A673 (cell line): ENCODE results near the gene PEX1. TPM values are rescaled to one million over a fixed set of nuclear protein-coding genes. Genes with fewer than 3 reads are reported as not detected.

Experiments
- BruUV-seq: library from RNA; stranded (reverse); fragments of 400-500 nt; replicated peaks from 2 replicates; lab custom pipeline; 2021; lab: Mats Ljungman, UMichigan
- CTCF ChIA-PET: fragments of 300-600 bp; sonication (Branson Sonifier 250); formaldehyde crosslinking; loops from one replicate; lab custom pipeline; 2022; ENCODE audit warnings: antibody characterized with exemption; lab: Charles Lee
- POLR2A ChIA-PET: fragments of 300-600 bp; sonication (Branson Sonifier 250); formaldehyde crosslinking; loops from one replicate; lab custom pipeline; 2022; ENCODE audit warnings: antibody characterized with exemption; ENCODE audit not compliant: low non-redundant PET; lab: Charles Lee
- DNase-seq: peaks from one replicate; pipeline ENCODE4 v3.0.0-alpha.2; 2015; ENCODE audit warnings: low spot score
- H3K27ac ChIP-seq: fragments of 200-600 bp; sonication (generic); 2 replicates; pipeline ENCODE4 v1.5.1; 2016; ENCODE audit warnings: mixed run types, low read depth, mild to moderate bottlenecking, mixed read lengths, antibody characterized with exemption, low read length; ENCODE audit not compliant: poor library complexity, severe bottlenecking
- H3K27me3 ChIP-seq: fragments of 200-600 bp; sonication (generic); replicated peaks from 2 replicates; pipeline ENCODE4 v1.6.1; 2017; ENCODE audit warnings: mixed run types, low read depth, mild to moderate bottlenecking, mixed read lengths, antibody characterized with exemption, low read length; ENCODE audit not compliant: insufficient read depth, poor library complexity
- H3K36me3 ChIP-seq: fragments of 200-600 bp; sonication (generic); 2 replicates; pipeline ENCODE4 v1.6.1; 2016; ENCODE audit warnings: mixed run types, mild to moderate bottlenecking, mixed read lengths, antibody characterized with exemption, low read length; ENCODE audit not compliant: insufficient read depth, poor library complexity, severe bottlenecking
- H3K4me1 ChIP-seq: fragments of 200-600 bp; sonication (generic); 2 replicates; pipeline ENCODE4 v1.6.1; 2017; ENCODE audit warnings: mixed run types, mild to moderate bottlenecking, mixed read lengths, antibody characterized with exemption, low read length; ENCODE audit not compliant: insufficient read depth, poor library complexity, severe bottlenecking
- H3K4me3 ChIP-seq: fragments of 200-600 bp; sonication (generic); 2 replicates; pipeline ENCODE4 v1.5.1; 2016; ENCODE audit warnings: low read depth, mixed run types, mild to moderate bottlenecking, mixed read lengths, low read length; ENCODE audit not compliant: poor library complexity, severe bottlenecking
- H3K9me3 ChIP-seq: fragments of 200-600 bp; sonication (generic); 2 replicates; pipeline ENCODE4 v1.6.1; 2016; ENCODE audit warnings: mixed run types, low read depth, mild to moderate bottlenecking, mixed read lengths, antibody characterized with exemption, low read length; ENCODE audit not compliant: poor library complexity, severe bottlenecking
- EZH2 ChIP-seq: fragments of 200-600 bp; sonication (generic); IDR thresholded peaks from 2 replicates; pipeline ENCODE4 v1.6.1; 2017; ENCODE audit warnings: borderline replicate concordance, low read depth, mild to moderate bottlenecking, mixed read lengths, antibody characterized with exemption, low read length; ENCODE audit not compliant: poor library complexity, severe bottlenecking
- intact Hi-C: fragments of 100-400 bp; cut with micrococcal nuclease; formaldehyde crosslinking; loops from one replicate; pipeline ENCODE4 v1.10.0; 2022; ENCODE audit not compliant: unreplicated experiment
- total RNA-seq: library from RNA; stranded (reverse); gene quantifications from 2 replicates; pipeline ENCODE4 v1.2.3, GENCODE V29; 2021
- TF ChIP-seq, protein P1 (sequence below): fragments of 300-800, 200-600 bp; sonication (generic); conservative IDR thresholded peaks from 2 replicates; pipeline ENCODE4 v1.5.1; 2017; ENCODE audit warnings: low read depth, mild to moderate bottlenecking, antibody characterized with exemption, low read length, moderate library complexity, mixed read lengths

PEX1 gene
- total RNA-seq, 1 experiment from 2014 or later: 9.0 TPM

DNA sequence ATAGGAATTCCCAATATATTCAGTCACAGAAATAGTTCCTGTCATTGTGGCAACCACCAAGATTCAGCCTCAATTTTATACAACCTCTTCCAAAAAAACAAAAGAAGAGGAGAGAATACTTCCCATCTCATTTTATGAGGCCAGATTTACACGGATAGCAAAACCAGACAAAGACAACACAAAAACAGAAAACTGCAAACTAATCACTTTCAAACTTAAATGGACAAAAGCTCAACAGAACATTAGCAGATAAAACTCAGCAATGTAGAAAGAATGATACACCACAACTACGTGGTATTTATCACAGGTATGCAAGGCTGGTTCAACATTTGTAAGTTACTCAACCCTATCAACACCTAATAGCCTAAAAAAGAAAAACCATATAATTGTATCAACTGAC is 22.0 kb downstream of the PEX1 start:
- TF ChIP-seq, protein P1, sequence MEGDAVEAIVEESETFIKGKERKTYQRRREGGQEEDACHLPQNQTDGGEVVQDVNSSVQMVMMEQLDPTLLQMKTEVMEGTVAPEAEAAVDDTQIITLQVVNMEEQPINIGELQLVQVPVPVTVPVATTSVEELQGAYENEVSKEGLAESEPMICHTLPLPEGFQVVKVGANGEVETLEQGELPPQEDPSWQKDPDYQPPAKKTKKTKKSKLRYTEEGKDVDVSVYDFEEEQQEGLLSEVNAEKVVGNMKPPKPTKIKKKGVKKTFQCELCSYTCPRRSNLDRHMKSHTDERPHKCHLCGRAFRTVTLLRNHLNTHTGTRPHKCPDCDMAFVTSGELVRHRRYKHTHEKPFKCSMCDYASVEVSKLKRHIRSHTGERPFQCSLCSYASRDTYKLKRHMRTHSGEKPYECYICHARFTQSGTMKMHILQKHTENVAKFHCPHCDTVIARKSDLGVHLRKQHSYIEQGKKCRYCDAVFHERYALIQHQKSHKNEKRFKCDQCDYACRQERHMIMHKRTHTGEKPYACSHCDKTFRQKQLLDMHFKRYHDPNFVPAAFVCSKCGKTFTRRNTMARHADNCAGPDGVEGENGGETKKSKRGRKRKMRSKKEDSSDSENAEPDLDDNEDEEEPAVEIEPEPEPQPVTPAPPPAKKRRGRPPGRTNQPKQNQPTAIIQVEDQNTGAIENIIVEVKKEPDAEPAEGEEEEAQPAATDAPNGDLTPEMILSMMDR: no peak
- no peak for TF ChIP-seq EZH2
- BruUV-seq: no TSS peak
- CTCF ChIA-PET: interaction anchor here (0.6 kb wide), 1 partner anchor 21 kb away, joined by 3 read pairs; no protein-coding TSS in a partner anchor
- DNase-seq: no peak
- no peaks in the 10 kb centered on the region for H3K4me1 ChIP-seq
- H3K4me3 ChIP-seq: no peak overlapping the region
- H3K27me3 ChIP-seq: no peaks in the 10 kb centered on the region
- no peaks in the 10 kb centered on the region for H3K9me3 ChIP-seq
- no peak overlapping the region for H3K27ac ChIP-seq
- POLR2A ChIA-PET: no interaction called here
- intact Hi-C loops: no loop called here
- no peaks in the 10 kb centered on the region for H3K36me3 ChIP-seq

DNA sequence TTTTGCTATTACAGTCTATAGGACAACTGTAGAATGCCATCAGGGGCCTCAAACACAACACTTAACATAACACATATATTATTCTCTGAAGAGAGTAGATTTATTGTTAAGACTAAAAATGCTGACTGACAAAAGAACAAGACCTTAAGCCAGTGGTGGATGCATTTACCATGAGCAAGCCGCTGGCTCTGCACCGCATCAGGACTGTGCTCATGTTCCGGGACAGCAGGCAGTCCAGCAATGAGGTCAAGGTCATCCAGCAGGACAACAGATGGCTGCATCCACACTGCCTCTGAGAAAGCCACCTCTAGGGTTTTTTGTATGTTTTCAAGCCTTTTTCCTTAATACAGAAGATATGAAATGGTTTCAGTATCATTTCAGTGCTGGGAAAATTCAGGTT is 23.8 kb downstream of the PEX1 start:
- BruUV-seq: no TSS peak
- POLR2A ChIA-PET: no interaction called here
- no peaks in the 10 kb centered on the region for H3K27me3 ChIP-seq

DNA sequence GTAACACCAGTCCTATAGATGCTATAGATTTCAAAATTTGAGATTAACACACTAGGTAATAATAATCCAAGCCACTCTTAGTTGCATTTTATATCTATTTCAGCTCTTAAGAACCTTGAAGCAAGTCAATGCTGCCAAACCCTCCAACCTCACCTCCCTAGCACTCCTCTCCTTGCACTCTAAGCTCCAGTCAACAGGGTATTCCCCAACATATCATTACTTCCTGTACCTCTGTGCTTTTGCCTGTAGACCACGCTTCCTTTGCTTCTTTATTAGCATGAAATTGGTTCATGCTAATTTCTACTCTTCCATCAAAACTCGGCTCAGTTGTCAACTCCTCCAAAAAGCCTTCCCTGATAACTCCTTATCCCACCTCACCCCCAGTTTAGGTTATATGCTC is 24.6 kb downstream of the PEX1 start:
- H3K9me3 ChIP-seq: no peaks in the 10 kb centered on the region
- TF ChIP-seq, protein P1: no peak
- TF ChIP-seq EZH2: no peak
- no peaks in the 10 kb centered on the region for H3K4me1 ChIP-seq
- intact Hi-C loops: no loop called here
- BruUV-seq: no TSS peak
- no peak overlapping the region for H3K27ac ChIP-seq
- H3K36me3 ChIP-seq: no peaks in the 10 kb centered on the region
- ChIA-PET CTCF (no interaction called here), POLR2A (no interaction called here)
- no peaks in the 10 kb centered on the region for H3K27me3 ChIP-seq
- no peak for DNase-seq
- H3K4me3 ChIP-seq: no peak overlapping the region

More for the DNA sequence above, 23.8 kb downstream of the PEX1 start:
- no peaks in the 10 kb centered on the region for H3K4me1 ChIP-seq
- no peaks in the 10 kb centered on the region for H3K36me3 ChIP-seq
- no peak for DNase-seq
- CTCF ChIA-PET: no interaction called here
- H3K4me3 ChIP-seq: no peak overlapping the region
- intact Hi-C loops: no loop called here
- no peak for TF ChIP-seq EZH2
- TF ChIP-seq, protein P1: no peak
- no peak overlapping the region for H3K27ac ChIP-seq
- no peaks in the 10 kb centered on the region for H3K9me3 ChIP-seq
